Stimulated activated CD4-positive, alpha-beta T cell treated with anti-CD3 and anti-CD28 coated beads, TNF-alpha, amount 100 ng/mL, for 48 hours (primary cell): Measurements from ENCODE around the gene LRP10.

Experiments
- DNase-seq, 3 donors: peaks; one replicate each; pipeline ENCODE4 v3.0.0-alpha.2; 2020; ENCODE audit warnings: low read depth in 3 of 3

LRP10 gene

DNA sequence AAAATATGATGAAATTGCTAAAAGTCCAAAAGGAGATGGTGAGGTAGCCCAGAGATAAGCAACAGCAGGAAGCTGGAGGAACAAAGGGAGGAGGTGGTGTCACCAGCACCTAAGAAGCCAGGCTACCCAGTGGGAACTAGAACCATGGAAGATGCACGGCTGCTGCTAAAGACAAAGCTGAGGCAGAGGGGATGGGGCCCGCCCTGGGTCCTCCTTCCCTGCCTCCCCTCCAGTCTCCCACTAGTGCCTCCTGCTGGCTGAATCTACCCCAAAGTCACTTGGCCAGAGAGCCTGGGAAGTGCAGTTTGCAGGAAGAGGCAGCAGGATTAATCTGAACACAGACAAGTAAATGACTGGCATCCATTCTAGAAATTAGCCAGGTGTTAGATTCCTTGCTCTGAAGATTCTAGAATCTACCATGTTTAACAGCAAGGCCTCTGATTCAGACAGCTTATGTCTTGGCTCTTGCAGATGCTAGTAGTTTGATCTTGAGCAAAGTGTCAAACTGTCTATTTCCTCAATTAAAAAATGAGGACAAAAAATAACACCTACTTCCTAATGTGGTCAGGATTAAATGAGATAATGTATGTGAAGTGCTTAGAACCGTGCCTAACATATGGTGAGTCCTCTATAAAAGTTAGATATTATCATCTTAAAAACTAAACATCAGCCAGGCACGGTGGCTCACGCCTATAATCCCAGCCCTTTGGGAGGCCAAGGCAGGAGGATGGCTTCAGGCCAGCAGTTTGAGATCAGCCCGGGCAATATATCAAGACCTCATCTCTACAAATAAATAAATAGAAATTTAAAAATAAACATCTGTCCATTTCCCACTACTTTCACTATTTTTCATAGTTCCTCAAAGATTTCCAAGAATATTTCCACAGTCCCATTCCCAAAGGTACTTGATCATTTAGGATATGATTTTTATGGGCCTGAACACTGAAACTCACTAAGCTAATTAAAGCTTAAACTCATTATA is 5.8 kb upstream of the LRP10 start:
- no peak for DNase-seq

DNA sequence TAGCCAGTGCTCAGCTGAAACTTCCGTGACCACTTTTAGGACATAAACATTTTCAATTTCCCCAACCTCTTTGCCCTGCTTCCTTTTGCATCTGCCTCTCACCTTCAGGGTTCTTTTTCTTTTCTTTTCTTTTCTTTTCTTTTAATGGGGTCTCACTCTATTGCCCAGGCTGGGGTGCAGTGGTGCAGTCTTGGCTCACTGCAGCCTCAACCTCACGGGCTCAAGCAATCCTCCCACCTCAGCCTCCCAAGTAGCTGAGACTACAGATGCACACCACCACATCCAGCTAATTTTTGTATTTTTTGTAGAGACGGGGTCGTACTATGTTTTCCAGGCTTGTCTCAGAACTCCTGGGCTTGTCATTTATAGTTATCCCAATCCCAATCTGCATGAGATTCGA is 4.7 kb upstream of the LRP10 start:
- DNase-seq: no peak

DNA sequence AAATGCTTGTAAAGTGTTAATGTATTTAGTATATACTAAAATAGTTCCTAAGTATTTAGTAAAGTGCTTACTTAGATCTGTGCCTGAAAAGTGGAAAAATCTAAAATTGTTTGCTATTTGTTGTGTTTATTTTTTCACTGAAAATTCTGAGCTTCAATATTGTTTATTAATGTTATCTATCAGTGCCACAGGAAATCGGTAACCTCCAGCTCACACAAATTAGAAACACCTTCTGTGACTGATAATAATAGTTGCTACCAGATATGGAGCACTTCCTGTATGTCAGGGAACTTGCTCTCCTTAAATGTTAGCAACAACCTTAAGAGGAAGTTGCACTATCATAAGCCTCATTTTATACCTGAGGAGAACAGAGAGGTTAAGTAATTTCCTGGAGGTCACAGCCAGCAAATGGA is 723 bp upstream of the LRP10 start:
- DNase-seq: no peak

DNA sequence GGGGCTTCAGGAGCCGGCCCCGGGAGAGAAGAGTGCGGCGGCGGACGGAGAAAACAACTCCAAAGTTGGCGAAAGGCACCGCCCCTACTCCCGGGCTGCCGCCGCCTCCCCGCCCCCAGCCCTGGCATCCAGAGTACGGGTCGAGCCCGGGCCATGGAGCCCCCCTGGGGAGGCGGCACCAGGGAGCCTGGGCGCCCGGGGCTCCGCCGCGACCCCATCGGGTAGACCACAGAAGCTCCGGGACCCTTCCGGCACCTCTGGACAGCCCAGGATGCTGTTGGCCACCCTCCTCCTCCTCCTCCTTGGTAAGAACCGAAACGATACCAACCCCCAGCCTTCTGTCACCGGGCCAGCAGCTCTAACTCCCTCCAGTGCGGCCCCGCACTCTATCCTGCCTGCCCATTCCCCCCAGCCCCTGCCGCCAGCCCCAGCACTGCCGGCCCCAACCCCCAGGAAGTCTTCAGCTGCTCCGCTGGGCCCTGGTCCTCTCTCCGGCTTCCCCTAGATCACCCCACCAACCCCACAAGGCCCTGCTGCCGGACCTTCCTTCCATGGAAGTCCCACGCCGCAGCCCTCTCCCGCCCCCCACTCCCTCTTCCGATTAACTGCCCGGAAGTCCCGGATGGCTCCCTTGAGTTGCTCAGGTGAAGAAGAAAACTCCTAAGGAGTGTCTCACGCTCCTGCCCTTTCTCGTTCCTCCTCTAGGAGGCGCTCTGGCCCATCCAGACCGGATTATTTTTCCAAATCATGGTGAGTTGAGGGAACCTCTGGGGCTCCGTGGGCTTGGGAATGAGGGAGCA is 693 bp downstream of the LRP10 start:
- peak in 2 of 3 donors; percentile 56 to 58 for DNase-seq

DNA sequence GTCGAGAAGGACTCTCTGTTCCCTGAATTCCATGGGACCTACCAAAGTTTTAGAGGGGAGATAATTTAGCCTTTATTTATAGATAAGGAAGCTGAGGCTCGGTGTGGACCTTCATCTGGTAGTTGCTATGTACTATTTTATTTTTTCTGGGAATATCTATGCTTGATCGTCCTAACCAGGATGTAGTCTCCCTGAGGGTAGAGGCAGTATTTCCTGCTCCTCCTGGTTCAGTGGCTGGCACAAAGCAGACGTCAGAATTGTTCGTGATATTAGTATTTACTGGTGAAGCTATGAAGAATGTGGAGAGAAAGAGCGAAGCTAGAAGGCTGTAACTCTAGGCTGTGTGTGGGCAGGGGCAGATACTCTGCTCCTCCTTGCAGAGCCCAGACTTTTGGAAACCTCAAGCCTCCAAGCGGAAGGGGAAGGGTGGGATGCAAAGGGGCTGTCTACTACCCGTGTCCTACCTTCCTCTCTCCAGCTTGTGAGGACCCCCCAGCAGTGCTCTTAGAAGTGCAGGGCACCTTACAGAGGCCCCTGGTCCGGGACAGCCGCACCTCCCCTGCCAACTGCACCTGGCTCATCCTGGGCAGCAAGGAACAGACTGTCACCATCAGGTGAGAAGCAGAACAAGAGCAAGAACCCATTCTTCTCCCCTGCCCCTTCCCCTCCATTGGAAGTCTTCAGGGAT is 1.4 kb downstream of the LRP10 start:
- no peak for DNase-seq

DNA sequence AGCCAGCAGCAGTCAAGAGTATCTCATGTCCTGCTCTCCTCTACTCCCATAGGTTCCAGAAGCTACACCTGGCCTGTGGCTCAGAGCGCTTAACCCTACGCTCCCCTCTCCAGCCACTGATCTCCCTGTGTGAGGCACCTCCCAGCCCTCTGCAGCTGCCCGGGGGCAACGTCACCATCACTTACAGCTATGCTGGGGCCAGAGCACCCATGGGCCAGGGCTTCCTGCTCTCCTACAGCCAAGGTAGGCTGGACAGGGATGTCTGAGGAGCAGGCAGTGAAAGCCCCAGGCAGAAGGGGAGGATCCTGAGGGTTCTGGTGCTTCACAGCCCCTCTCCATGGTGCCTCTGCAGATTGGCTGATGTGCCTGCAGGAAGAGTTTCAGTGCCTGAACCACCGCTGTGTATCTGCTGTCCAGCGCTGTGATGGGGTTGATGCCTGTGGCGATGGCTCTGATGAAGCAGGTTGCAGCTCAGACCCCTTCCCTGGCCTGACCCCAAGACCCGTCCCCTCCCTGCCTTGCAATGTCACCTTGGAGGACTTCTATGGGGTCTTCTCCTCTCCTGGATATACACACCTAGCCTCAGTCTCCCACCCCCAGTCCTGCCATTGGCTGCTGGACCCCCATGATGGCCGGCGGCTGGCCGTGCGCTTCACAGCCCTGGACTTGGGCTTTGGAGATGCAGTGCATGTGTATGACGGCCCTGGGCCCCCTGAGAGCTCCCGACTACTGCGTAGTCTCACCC is 3.6 kb downstream of the LRP10 start:
- no peak for DNase-seq

DNA sequence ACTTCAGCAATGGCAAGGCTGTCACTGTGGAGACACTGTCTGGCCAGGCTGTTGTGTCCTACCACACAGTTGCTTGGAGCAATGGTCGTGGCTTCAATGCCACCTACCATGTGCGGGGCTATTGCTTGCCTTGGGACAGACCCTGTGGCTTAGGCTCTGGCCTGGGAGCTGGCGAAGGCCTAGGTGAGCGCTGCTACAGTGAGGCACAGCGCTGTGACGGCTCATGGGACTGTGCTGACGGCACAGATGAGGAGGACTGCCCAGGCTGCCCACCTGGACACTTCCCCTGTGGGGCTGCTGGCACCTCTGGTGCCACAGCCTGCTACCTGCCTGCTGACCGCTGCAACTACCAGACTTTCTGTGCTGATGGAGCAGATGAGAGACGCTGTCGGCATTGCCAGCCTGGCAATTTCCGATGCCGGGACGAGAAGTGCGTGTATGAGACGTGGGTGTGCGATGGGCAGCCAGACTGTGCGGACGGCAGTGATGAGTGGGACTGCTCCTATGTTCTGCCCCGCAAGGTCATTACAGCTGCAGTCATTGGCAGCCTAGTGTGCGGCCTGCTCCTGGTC is 4.3 kb downstream of the LRP10 start:
- DNase-seq: no peak

DNA sequence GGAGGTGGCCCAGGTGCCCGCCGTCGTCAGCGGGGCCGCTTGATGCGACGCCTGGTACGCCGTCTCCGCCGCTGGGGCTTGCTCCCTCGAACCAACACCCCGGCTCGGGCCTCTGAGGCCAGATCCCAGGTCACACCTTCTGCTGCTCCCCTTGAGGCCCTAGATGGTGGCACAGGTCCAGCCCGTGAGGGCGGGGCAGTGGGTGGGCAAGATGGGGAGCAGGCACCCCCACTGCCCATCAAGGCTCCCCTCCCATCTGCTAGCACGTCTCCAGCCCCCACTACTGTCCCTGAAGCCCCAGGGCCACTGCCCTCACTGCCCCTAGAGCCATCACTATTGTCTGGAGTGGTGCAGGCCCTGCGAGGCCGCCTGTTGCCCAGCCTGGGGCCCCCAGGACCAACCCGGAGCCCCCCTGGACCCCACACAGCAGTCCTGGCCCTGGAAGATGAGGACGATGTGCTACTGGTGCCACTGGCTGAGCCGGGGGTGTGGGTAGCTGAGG is 5.5 kb downstream of the LRP10 start:
- DNase-seq: no peak

DNA sequence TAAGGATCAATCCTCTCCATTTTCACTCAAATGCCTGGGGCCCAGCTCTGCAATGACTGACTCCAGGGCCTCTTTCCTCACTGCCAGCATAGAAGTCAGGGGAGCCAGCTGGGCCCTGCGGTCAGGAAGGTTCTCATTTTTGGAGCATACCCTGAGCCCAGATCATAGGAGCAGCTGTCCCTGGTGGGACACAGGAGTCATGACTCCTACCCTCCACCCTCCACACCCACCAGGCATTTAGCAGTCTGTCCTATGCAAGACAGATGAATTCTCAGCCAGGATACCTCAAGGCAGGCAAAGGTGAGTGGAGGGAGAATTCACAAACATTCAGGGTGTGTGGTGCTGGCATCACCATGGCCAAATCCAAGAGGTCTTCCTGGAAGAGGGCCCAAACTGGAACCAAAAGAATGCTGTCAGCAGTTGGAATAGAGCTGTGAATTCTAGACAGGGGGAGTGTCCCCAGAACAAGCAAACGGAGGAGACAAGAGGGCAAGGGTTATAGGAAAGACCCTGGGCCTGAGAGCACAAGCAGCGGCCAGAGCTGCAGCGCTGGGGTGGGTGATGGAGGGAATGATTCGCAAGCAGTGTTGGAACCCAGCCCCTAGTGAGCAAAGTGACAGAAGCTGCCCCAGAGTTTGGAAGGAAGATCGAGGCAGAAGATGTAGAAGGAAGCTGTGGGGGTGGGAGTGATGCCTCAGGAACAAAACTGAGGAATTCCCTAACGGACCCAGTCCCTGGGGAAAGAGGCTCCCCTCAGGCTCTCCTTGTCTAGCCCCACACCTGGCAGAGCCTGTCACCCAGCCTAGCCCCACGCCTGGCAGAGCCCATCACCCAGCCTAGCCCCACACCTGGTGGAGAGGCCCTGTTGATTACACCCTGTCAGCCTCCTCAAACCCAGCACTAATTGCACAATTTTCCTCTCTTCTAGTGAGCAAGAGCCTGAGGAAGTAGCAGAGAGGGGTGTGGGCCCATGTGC is 7.0 kb downstream of the LRP10 start:
- DNase-seq: no peak

DNA sequence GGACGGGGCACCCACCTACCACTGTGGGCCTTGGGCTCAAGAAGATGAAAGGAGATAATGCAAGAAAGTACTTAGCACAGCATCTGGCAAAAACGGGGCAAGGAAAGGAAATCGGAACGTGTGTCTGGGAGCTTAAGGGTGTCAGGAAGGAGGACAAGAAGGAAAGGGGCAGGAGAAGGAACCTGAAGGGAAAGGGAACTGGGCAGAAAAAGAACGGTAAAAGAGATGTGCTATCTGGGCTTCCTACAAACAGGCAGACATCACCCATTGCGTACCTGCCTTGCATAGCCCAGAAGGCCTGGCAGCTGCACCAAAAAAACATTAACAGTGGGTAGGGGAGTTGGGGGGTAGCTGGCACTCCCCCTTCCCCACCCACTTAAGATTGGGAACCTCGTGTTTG is 10.5 kb downstream of the LRP10 start:
- no peak for DNase-seq

DNA sequence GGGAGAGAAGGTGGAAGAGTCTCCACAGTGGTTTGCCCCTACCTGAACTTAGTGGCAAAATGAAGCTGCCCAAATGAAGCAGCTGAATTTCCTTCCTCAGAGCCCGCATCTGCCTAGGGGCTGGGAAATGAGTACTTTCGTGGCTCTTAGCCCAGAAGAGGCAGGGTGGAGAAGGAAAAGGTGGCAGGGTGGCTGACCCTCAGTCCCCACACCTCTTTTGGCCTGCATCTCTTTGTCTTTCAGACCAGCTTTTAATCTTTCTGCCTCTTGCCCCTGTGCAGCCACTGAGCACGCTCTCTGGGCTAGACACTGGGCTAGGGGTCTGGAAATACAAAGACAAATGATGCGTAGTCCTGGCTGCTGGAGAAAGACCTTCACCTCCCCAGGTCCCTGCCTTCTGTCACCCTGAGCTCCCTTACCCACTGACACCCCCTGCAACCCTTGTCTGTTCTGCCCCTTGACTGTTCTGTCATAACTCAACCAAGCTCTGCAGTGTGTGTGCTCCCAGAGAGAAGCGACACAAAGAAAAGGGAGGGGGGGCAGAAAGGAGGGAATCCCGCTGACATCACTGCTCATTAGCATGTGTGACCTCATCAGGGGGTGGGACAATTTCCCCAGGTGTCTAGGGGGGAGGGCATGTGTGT is 11.1 kb downstream of the LRP10 start:
- no peak for DNase-seq

DNA sequence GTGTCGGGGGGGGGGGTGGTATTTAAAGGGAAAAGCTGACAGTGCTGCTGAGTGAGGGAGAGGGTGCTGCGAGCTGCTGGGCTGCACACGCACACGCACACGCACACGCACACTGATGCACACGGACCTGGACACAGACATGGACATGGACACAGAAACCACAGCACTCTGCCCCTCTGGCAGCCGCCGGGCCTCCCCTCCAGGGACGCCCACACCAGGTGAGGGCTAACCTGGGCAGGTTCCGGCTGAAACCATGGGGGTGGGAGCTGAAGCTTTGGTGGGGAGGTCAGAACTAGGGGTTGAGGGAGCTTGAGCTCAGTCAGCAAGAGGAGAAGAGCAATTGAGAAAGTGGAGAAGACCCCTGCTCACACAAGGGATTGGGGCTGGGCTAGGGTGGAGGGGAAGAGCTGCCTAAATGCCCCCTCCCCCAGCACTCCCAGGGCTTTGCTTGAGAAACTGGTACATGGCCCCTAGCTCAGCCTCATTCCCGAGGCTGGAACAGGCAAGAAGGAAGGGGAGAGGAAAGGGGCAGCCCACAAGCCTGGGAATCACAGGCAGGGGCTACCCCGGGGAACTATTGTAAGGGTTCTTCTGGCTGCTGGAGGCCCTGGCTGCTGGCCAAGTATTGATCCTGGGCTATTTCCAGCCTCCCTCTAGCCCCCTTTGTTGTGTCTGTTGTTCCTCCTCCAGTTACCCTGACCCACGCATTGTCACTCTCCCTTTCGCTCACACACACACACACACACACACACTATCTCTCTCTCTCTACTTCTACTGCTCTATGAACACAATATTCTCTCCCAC is 11.8 kb downstream of the LRP10 start, which contains the start of gene REM2:
TSS of gene REM2 (plus strand) at position 50 of the 804 bp plus-strand sequence. CDS start at position 116, 66 bp downstream.
- DNase-seq: no peak

DNA sequence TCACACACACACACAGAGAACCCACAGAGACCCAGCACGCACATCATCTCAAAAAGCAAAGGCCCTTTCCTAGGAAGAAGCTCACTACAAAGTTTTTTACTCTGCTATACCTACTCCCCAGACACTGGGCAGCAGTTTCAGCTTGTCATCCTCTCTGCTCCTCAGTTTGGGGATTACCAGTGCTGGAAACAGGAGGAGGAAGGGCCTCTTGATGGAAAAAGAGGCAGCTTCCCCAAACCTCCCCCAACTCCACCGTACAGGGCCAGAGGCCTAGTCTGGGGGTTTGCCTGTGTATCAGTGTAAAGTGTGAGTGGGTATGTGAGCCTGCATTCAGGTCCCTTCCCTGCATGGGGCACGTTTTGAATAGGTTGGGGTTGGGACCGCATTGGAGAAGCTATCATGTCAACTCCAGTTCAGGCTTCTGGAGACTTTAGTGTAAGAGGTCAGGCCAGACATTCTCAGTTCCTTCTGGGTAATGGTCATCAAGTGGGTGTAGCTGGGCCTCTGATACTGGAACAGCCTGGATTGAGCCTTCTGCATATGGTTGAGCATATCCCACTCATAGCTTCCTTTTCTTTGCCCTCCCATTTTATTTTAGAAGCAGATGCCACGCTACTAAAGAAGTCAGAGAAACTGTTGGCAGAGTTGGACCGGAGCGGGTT is 12.7 kb downstream of the LRP10 start:
- no peak for DNase-seq

DNA sequence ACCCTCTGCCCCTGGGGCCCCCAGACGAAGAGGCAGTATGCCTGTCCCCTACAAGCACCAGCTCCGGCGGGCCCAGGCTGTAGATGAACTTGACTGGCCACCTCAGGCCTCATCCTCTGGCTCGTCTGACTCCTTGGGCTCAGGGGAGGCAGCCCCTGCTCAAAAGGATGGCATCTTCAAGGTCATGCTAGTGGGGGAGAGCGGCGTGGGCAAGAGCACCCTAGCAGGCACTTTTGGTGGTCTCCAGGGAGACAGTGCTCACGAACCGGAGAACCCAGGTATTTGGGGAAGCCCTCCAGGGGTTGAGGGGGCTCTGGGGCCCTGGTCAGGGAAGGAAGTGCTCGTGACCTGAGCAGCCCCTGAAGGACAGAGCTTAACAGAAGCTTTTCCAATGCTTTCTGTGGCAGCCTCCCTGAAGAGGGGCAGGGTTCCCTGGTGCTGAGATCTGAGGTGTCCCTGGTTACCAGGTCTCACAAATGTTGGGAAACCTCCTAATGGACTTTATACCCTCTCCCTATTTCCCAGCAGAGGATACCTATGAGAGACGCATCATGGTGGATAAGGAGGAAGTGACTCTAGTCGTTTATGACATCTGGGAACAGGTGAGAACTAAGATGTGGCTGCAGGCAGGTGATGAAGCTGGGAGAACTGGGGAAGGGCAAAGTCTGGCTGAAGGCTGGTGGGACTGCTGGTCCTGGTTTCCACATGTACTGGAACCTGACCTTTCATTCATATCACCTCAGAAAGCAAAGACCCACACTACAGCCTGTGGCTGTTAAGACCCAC is 13.4 kb downstream of the LRP10 start:
- no peak for DNase-seq

DNA sequence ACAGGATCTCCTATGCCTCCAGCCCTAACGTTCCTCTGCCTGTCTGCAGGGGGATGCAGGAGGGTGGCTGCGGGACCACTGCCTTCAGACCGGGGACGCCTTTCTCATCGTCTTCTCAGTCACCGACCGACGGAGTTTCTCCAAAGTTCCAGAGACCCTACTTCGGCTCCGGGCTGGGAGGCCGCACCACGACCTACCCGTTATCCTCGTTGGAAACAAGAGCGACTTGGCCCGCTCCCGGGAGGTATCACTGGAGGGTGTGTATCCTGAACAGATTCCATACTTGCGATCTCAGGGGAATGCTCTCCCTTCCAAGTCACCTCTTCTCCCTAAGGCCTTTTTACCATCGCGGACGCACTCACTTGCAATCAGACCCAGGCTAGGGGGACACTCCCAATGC is 14.4 kb downstream of the LRP10 start:
- DNase-seq: no peak

DNA sequence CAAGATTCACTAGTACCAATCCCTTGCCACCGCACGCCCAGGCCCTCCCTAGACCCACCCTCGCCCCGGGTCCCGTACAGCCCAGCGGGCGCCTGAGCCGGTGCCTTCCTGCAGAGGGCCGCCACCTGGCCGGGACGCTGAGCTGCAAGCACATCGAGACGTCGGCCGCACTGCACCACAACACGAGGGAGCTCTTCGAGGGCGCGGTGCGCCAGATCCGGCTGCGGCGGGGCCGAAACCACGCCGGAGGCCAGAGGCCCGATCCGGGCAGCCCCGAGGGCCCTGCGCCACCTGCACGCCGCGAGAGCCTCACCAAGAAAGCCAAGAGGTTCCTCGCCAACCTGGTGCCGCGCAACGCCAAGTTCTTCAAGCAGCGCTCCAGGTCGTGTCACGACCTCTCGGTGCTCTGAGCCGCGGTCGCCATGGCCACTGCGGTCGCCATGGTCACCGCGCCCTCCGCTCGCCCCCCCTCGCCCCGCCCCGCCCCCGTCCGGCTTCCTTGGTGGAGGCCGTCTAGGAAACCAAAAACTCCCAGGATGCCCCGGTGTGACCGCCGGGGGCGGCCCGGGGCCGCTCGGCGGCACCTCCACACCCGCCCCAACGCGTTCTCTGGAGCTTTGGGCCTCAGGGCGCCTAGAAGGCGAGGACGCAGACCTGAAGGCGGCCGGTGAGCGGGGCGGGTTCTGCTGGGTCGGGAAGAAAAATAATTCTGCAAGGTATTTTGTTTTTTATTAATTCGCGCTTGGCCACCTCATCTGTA is 15.1 kb downstream of the LRP10 start:
- DNase-seq: peak; percentile 39 to 65 (median 47)
